Iris pigment epithelial cell (primary cell): ENCODE data around the gene JUP.
A peak's percentile ranks its signal among the peaks of the same experiment; 100 is the strongest.

Experiments used
- DNase-seq: peaks from one replicate; pipeline ENCODE4 v3.0.0-alpha.2; 2011; ENCODE audit warnings: low read depth

Gene JUP

DNA sequence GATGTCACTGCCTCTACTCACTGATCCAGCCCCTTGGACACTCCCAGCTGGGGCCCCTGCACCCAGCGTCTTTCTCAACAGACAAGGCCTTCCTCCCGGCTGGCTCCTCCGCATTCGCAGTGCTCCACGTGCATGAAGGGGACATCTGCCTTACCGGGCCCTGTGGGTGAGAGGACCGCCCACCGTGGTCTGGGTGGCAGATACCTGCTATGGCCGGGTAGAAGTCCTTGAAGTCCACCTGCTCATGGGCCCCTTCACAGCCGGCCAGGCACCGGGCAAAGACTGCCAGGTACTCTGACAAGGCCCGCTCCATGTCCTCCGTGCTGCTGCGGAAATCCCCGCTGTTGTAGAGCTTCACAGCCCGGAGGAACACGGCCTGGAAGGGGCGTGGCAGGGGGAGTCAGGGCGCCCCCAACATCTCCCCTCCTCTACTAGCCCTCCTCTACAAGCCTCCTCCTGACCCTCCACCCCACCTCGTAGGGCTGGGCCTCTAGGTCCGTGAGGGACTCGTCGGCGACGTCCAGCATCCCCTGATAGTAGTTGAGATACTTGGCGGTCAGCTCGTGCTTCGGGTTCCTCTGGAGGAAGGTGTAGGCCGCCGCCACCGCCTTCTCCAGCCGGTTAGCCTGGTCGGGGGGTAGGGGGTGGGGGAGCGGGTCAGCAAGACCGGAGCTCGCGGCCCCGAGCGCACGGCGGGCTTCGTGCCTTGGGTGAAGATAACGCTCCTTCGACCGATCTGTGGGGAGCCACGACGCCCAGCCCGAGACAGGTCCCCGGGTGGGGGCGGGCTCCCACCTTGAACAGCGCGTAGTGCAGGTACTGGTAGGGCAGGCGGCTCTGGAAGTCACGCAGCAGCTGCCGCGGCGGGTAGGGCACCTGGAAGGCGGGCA lies 24.4 kb upstream of the JUP start:
- DNase-seq, result peak; percentile 29

GRCh38 chr17:41806685-41807445 lies 20.4 kb upstream of the JUP start:
- no peak for DNase-seq

DNA sequence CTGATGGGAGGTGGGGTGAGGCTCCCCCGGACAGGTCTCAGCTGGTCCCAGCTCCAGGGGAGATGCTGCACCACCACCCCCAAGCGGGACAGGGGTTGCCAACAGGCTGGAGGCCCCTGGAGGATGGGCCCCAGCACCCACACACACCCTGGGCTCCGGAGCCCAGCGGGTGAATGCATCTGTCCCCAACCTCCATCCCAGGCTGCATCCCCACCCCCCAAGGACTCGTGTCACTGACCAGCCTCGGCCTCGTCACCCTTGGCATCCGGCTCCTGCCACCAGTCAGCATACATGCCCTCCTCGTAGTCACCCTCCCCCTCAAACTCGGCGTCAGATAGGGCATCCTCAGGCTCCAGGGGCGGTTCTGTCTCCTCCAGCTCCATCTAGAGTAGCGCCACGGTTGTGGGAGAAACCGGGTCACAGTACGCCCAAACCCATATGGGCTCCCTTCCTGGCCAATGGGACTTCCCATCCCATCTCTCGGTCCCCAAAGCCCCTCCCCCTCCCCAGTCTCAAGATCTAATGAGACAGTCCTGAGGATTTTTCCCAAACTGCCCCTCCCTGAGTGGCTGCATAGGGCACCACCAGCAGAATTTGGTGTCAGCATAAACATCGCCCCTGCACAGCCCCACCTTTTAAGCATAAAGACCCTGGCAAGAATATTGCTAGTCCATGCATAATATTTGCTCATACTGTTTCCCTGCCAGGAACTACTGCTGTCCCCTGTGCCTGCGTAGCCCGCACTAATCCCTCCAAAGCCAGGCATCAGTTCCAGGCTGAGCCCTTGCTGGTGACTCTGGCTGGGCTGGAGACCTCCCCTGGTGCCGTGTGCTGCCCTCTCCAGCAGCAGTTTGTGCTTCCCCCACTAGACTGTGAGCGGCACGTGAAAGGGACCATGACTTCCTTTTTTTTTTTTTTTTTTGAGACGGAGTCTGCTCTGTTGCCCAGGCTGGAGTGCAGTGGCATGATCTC lies 16.8 kb upstream of the JUP start:
- no peak for DNase-seq

DNA sequence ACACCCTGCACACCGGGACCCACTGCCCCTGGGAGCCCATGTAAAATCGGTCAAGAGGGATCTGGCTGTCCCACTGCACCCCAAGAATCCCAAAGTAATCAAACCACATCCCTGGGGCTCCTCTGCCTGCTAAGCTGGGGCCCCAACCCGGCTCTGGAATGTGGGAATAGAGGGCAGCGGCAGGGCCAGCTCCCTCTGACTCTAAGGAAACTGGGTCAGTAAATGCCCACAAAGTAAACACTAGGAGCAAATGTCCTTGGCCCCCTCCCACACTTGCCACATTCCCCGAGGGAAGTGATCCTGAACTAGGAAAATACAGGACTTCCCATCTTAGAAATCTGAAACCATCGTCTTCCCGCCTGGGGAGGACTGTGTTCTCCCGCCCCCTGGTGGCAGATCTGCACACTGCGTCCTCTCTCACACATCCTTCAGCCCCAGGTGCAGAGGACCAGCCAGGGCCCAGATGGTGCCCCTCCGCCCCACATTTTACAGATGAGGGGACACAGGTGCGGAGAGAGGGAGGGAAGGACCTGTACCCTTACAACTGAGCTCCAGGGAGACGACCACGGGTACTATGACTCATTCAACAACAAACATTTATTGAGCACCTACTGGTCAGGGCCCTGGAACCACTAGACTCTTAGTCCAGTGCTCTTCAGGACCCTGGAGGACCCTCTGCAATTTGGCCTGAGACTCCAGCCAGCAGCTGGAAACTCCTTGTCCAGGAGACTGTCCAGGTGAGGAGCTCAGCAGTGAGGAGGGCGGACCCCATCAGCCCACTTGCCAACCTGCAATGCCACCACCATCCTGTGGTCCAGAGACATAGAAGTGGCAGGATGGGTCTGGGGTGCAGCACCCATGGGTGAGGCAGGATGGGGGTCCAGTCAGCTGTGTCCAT lies 15.1 kb upstream of the JUP start:
- peak; percentile 59 for DNase-seq

DNA sequence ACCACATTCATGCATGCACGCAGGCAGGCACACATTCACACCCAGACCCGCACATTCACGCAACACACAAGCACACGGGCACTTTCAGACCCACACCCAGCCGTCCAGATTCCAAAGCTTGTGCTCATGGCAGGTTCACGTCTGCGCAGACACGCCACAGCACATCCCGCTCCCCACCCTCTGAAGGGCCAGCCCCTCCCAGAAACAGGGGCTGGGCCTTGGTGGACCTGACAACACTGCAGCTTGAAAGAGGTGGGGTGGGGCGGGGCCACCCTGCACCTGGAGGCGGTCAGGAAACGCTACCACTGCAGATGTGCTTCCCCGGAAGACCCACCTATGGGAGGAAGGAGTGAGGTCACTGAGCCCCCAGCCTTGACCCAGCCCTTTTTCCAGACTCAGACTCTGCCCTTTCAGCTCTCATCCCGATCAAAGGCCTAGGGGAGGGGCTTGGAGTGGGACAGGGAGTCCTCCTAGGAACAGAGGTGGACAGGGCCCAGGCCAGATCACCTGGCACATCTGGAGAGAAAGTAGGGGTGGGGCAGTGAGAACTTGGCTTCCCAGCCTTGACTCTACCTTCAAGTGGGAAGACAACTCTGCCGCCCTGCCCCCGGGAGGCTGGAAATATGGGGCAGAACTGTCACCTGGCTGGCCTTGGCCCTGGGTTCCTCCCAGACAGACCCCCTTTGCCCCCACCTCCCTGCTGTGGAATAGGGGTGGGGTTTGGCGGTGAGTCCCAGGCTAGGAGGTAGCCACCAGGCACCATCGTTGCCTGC lies 14.3 kb upstream of the JUP start:
- peak; percentile 51 for DNase-seq

- DNase-seq, result no peak
Measured at GRCh38 chr17:41799366-41799765, 12.9 kb upstream of the JUP start.

DNA sequence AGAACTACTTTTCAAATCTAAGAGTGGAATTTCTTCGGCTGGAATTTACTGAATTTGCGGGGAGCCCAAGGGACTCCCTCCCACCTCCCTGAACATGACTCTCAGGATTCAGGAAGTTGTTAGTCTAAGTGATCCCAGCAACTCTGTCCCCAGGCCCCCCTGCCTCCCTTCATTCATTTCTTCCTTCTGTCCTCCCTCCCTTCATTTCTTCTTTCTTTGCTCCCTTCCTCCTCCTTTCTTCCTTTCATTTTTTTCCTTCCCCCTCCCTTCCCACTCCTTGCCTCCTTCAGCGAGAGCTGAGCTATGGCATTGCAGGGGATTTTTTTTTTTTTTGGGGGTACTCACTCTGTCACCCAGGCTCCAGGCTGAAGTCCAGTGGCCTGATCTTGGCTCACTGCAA lies 10.9 kb upstream of the JUP start:
- no peak for DNase-seq

DNA sequence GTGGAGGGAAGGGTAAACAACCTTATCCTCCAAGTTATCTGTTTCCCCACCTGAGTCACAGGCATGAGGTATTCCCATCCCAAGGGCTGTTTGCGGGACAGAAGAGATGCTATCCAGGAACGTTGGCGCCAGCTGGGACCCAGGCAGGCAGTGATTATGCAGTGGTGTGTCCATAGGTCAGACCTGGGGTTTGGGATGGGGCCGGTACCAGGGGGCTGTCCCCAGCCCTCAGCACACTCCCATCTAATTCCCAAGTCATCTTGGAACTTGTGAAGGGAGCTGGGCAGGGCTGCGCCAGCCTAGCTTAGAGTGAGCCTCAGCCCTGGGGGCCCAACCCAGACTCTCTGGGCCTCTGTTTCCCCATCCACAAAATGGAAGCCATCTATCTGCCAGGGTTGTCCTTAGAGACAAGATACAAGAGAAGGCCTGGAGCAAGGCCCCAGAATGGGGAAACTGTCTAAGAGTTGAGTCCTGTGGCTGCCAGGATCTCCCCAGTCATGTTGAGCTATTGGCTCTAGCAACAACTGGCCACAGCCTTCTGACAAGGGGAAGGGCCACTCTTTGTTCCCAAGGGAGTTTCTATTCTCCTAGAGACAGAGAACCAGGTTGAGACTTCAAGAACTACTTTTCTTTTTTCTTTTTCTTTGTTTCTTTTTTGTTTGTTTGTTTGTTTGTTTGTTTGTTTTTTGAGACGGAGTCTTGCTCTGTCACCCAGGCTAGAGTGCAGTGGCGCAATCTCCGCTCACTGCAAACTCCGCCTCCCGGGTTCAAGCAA lies 9.8 kb upstream of the JUP start:
- DNase-seq, result no peak

DNA sequence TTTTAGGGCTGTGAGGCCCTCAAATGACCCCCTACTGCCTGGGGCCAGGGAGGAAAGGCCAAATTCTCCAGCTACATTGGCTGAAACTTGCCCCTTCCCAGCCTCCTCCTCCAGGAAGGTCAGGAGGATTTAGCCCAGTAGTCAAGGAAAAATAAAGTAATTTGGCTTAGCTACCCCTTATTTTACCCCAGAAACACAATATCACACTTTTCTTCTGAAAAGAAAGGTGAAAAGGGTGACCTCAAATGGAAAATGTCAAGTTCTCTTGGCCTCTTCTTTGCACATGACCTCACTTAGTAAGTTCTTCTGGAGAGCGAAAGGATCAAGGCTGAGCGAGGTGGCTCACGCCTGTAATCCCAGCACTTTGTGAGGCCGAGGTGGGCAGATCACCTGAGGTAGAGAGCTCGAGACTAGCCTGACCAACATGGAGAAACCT lies 8.0 kb upstream of the JUP start:
- DNase-seq, result no peak

GRCh38 chr17:41793784-41794539 lies 7.5 kb upstream of the JUP start:
- no peak for DNase-seq

DNA sequence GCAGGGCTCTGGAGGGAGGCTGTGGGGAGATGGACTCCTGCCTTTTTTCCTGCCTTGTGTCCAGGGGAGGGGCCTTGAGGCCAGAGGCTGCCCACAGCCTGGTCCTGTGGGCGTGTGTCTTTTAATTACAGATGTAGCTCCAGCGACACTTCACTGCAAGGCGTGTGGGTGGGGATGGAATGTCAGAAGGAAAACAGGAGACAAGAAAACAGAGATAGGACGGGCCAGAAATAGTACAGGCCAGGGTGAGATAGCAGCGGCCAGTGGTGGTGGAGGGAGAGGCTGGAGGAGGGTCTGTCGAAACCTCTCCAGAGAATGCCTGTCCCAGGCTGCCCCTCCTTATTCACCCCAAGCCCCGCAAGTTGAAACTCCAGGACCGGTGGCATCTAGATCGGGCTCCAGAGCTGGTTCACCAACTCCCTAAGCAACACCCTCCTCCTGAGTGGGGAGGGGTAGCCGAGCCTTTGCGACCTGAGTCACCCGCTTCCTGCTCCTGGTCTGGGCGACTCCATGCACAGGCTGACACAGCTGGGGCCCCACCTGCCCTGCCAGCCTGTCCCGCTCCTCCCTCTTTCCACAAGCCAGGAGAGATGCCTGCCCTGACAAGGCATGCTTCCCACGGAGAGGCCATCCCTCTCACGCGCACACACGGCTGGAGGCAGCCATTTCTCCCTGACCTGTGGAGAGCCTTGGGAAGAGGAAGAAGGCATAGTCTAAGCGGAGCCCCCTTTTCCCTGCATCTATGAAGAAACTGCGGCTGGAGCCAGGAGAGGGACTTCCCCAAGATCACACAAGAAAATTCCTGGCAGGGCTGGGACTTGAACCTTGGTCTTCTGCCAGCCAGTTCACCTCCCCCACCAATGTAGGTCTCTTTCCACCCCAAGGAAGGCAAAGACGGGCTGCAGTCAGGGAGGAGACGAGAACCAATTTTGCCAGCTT lies 6.6 kb upstream of the JUP start:
- DNase-seq, result no peak

DNA sequence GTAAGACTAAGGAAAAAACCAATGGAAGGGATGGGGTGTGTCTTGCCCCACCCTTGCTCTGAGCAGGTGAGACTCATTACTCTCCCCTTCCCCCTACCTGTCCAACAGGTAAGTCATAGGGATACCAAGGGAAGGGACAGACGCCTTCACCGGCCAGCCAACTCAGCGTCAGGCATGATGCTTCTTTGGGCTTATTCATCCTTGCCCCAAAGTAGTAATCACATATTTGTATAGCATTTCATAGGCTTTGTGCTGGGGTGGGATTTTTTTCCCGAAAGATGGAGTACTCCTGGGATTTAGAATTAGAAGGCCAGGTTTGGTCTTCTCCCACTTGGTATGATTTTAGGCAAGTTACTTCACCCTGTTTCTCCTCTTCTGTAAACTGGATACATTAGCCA lies 509 bp upstream of the JUP start:
- no peak for DNase-seq

GRCh38 chr17:41785859-41786226 lies 668 bp downstream of the JUP start:
- no peak for DNase-seq

- peak; percentile 27 for DNase-seq
Measured at GRCh38 chr17:41785091-41785858, 1.2 kb downstream of the JUP start.

- DNase-seq, result peak; percentile 72
Measured at GRCh38 chr17:41784207-41784744, 2.2 kb downstream of the JUP start.

GRCh38 chr17:41782142-41782541 lies 4.4 kb downstream of the JUP start:
- no peak for DNase-seq
